RPMI8226 (cell line): ENCODE results near the gene CCDC126.
"Not testable (repeated sequence)": the region's sequence is repeated elsewhere in the genome, so short reads cannot be mapped to it uniquely, and the experiment has no call there.

ENCODE experiments used
- DNase-seq: peaks from one replicate; pipeline ENCODE4 v3.0.0-alpha.2; 2015

CCDC126 gene

DNA sequence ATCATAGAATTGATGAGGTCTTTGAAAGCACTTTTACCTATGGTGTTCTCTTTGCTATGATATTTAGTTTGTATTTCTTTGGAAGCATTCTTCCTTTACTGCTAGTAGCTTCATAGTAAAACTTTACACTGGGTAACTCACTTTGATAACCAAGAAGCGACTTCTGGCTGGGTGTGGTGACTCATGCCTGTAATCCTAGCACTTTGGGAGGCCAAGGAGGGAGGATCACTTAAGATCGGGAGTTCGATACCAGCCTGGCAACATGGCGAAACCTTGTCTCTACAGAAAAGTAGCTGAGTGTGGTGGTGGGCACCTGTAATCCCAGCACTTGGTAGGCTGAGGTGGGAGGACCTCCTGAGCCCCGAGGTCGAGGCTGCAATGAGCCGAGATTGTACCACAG is 36.2 kb downstream of the CCDC126 start:
- no peak for DNase-seq

GRCh38 chr7:23645822-23646221 is 48.6 kb downstream of the CCDC126 start:
- DNase-seq: no peak

DNA sequence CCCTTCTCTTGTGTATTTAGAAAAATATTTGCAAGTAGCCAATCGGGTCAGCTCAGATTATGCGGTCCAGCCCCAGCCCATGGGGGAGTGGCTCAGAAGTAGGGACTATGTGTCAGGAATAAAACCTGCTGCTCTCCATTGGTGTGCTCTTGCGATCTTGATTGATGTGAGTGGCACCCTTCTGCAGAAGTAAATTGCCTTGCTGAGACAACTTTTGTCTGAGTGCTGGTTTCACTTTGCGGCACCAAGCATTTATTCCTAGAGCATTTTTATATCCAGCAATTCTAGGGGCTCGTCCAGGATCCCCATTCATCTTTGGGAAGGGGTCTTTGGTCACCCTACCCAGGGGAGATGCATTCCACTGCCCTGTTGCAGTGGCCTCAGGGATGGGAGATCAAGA is 56.8 kb downstream of the CCDC126 start:
- no peak for DNase-seq

- DNase-seq: peak; percentile 37
Measured at GRCh38 chr7:23654508-23654907, 57.3 kb downstream of the CCDC126 start.

- DNase-seq: no peak
Measured at GRCh38 chr7:23655433-23655832, 58.3 kb downstream of the CCDC126 start.

DNA sequence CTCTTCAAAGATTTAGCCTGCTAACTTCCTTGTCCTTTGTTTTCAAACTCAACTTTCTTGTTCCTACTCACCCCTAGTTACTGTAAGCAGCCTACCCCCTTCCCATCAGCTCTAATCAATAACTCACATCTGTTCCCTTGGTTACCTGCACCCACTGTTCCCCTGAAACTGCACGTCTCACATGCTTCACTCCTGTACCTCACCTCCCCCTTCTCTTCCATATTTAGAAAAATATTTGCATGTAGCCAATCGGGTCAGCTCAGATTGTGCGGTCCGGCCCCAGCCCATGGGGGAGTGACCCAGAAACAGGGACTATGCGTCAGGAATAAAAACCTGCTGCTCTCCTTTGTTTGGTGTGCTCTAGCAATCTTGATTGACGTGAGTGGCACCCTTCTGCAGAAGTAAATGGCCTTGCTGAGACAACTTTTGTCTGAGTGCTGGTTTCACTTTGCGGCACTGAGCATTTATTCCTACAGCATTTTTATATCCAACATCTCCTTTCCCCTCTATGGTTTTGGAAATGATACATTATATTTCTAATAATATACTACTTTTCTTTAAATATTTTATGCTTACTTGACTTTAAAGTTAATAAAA is 61.7 kb downstream of the CCDC126 start:
- DNase-seq: no peak

GRCh38 chr7:23661385-23661784 is 64.2 kb downstream of the CCDC126 start:
- no peak for DNase-seq

DNA sequence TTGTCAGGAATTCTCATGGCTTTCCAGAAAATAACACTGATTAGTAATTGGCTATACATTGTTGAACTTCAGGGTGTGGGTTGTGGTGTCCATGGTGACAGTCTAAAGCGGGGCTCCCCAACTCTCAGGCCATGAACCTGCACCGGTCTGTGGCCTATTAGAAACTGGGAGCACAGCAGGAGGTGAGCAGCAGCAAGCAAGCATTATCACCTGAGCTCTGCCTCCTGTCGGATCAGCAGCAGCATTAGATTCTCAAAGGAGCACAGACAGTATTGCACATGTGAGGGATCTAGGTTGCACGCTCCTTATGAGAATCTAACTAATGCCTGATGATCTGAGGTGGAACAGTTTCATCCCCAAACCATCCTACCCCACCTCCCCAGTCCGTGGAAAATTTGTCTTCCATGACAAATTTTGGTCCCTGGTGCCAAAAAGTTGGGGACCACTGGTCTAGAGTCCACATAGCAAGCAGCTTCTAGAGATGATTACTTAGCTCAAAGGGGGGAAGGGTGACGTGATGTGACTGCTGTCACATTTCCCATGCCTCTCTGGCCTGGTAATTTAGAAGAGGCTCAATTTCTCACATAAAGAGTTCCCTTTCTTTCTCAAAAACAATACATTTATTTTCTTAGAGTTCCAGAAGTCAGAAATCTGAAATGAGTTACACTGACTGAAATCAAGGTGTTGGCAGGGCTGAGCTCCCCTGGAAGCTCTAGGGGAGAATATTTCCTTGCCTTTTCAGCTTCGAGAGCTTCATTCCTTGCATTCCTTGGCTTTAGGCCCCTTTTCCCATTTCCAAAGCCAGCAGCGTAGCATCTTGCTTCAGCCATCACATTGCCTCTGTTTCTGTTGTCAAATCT is 65.2 kb downstream of the CCDC126 start:
- no peak for DNase-seq

- DNase-seq: no peak
Measured at GRCh38 chr7:23662984-23663313, 65.8 kb downstream of the CCDC126 start.

- no peak for DNase-seq
Measured at GRCh38 chr7:23664122-23664521, 66.9 kb downstream of the CCDC126 start.

DNA sequence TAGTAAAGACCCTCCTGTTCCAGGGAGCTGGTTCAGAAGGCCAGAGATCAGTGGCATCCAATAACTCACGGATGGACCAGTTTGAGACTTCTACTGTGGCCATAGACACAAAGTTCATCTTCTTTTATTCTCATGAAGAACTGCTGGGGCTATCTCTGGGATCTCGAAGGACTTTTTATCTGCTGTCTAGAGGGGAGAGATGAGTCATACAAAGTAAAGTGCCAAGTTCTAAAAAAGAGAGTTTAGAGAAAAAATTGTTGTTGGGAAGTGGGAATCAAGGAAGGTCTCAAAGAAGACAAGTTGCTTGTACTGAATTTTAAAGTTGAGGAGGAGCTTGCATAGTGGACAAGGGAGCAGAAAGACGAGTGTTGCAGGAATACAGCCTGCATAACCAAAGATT is 74.9 kb downstream of the CCDC126 start:
- no peak for DNase-seq

- DNase-seq: peak; percentile 46
Measured at GRCh38 chr7:23679898-23680413, 82.8 kb downstream of the CCDC126 start, which contains the start of gene FAM221A. Gene FAM221A, plus strand, starts transcription at chr7:23680199. Its CDS starts 20 bp downstream, at chr7:23680219.

- DNase-seq: no peak
Measured at GRCh38 chr7:23680414-23681405, 83.5 kb downstream of the CCDC126 start.

- not testable (repeated sequence) for DNase-seq
Measured at GRCh38 chr7:23684041-23684440, 86.9 kb downstream of the CCDC126 start.

GRCh38 chr7:23685731-23686130 is 88.5 kb downstream of the CCDC126 start:
- peak; percentile 13 for DNase-seq

DNA sequence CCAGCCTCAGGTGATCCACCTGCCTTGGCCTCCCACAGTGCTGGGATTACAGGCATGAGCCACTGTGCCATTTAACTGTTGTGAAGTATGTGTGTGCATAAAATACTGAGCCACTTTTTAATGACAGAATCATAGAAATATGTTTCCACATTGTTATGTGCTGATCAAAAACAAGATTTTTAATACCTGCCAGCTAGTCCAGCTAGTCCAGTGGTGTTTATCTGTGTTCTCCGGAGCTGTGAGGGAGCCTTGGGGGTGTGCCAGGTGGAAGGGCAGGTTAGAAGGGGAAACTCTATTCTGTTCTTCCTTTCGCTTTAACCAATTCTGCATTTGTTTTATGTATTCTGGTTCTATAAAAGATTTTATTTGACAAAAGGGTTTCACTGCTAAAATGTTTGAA is 89.8 kb downstream of the CCDC126 start:
- DNase-seq: no peak

- no peak for DNase-seq
Measured at GRCh38 chr7:23689165-23689564, 92.0 kb downstream of the CCDC126 start.

DNA sequence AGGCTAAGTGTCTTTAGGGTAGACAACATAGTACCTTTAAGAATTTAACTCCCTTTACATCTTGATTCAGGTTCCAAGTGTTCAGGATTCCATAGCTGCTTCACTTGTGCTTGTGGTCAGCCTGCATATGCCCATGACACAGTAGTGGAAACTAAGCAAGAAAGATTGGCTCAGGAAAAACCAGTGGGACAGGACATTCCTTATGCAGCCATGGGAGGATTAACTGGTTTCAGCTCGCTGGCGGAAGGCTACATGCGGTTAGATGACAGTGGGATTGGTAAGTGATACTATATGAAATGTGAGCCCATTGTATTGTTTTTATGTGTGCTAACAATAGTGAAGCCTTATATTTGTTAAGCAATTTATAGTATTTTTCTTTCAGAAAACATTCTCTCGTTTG is 94.1 kb downstream of the CCDC126 start:
- DNase-seq: no peak

DNA sequence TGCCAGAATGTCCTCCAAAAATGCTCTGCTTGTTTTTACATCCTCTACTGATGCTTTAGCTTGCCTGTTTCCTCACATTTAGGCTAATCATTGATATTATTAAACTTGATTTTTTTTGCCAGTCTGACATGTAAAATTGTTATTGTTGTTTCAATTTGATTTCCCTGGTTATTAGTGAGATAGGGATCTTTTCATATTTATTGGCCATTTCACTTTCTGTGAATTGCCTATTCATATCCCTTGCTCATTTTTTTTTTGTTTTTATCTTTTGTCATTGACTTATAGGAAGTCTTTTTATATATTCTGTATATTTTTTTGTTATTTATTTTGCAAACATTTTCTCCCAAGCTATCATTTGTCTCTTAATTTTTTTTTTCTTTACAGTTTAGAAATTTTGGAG is 96.0 kb downstream of the CCDC126 start:
- no peak for DNase-seq
